ENCODE measurements around the gene COMMD9. TPM values are rescaled to one million over a fixed set of nuclear protein-coding genes. Genes with fewer than 3 reads are reported as not detected.

Gene COMMD9
- total and polyA plus RNA-seq, 2 of the 8 experiments (the other 6 are each of a cell fraction or from before 2014, with no cell fraction given), result 42.5 to 49.1 TPM

DNA sequence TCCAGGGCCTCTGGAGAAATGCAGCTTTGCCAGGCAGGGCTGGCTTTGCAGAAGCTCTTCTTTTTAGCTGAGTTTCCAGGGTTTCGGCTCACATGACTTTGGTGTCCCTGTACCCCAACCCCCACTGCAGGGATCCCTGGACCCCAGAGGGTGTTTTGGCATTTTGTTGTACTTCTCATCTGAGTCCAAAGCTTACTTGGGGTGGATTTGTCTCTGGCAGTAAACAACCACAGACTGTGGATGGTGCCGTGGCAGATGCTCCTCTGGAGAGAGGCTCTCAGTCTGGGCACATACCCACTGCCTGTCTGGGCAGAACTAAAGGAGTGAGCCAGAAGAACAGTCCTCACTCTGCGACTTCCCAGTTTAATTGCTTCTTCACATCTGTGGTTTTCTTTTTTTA lies 49.6 kb downstream of the COMMD9 start (continued):
- TF ChIP-seq, protein P1, sequence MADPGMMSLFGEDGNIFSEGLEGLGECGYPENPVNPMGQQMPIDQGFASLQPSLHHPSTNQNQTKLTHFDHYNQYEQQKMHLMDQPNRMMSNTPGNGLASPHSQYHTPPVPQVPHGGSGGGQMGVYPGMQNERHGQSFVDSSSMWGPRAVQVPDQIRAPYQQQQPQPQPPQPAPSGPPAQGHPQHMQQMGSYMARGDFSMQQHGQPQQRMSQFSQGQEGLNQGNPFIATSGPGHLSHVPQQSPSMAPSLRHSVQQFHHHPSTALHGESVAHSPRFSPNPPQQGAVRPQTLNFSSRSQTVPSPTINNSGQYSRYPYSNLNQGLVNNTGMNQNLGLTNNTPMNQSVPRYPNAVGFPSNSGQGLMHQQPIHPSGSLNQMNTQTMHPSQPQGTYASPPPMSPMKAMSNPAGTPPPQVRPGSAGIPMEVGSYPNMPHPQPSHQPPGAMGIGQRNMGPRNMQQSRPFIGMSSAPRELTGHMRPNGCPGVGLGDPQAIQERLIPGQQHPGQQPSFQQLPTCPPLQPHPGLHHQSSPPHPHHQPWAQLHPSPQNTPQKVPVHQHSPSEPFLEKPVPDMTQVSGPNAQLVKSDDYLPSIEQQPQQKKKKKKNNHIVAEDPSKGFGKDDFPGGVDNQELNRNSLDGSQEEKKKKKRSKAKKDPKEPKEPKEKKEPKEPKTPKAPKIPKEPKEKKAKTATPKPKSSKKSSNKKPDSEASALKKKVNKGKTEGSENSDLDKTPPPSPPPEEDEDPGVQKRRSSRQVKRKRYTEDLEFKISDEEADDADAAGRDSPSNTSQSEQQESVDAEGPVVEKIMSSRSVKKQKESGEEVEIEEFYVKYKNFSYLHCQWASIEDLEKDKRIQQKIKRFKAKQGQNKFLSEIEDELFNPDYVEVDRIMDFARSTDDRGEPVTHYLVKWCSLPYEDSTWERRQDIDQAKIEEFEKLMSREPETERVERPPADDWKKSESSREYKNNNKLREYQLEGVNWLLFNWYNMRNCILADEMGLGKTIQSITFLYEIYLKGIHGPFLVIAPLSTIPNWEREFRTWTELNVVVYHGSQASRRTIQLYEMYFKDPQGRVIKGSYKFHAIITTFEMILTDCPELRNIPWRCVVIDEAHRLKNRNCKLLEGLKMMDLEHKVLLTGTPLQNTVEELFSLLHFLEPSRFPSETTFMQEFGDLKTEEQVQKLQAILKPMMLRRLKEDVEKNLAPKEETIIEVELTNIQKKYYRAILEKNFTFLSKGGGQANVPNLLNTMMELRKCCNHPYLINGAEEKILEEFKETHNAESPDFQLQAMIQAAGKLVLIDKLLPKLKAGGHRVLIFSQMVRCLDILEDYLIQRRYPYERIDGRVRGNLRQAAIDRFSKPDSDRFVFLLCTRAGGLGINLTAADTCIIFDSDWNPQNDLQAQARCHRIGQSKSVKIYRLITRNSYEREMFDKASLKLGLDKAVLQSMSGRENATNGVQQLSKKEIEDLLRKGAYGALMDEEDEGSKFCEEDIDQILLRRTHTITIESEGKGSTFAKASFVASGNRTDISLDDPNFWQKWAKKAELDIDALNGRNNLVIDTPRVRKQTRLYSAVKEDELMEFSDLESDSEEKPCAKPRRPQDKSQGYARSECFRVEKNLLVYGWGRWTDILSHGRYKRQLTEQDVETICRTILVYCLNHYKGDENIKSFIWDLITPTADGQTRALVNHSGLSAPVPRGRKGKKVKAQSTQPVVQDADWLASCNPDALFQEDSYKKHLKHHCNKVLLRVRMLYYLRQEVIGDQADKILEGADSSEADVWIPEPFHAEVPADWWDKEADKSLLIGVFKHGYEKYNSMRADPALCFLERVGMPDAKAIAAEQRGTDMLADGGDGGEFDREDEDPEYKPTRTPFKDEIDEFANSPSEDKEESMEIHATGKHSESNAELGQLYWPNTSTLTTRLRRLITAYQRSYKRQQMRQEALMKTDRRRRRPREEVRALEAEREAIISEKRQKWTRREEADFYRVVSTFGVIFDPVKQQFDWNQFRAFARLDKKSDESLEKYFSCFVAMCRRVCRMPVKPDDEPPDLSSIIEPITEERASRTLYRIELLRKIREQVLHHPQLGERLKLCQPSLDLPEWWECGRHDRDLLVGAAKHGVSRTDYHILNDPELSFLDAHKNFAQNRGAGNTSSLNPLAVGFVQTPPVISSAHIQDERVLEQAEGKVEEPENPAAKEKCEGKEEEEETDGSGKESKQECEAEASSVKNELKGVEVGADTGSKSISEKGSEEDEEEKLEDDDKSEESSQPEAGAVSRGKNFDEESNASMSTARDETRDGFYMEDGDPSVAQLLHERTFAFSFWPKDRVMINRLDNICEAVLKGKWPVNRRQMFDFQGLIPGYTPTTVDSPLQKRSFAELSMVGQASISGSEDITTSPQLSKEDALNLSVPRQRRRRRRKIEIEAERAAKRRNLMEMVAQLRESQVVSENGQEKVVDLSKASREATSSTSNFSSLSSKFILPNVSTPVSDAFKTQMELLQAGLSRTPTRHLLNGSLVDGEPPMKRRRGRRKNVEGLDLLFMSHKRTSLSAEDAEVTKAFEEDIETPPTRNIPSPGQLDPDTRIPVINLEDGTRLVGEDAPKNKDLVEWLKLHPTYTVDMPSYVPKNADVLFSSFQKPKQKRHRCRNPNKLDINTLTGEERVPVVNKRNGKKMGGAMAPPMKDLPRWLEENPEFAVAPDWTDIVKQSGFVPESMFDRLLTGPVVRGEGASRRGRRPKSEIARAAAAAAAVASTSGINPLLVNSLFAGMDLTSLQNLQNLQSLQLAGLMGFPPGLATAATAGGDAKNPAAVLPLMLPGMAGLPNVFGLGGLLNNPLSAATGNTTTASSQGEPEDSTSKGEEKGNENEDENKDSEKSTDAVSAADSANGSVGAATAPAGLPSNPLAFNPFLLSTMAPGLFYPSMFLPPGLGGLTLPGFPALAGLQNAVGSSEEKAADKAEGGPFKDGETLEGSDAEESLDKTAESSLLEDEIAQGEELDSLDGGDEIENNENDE (IDR thresholded peaks at IDR 0.05; ENCODE audit: insufficient replicate concordance, low read length), result no peak
- TF ChIP-seq SIN3A (conservative IDR thresholded peaks at IDR 0.05 in 1 of 2, IDR thresholded peaks at IDR 0.05 in 1 of 2; ENCODE audit: low read depth in 1 of 2, low read length in 2 of 2) (no peak), BCL11A (IDR thresholded peaks at IDR 0.05; ENCODE audit: low read depth in 2 of 2, low read length in 2 of 2) (no peak), POLR2AphosphoS5 (IDR thresholded peaks at IDR 0.05; ENCODE audit: low read depth, low read length) (no peak), CHD1 (IDR thresholded peaks at IDR 0.05; ENCODE audit: low read depth, low read length) (no peak), RFX5 (IDR thresholded peaks at IDR 0.05; ENCODE audit: borderline replicate concordance, low read depth, low read length) (no peak)

Measured in H1 (cell line).